ENCODE measurements around the gene ZNF576. TPM values are rescaled to one million over a fixed set of nuclear protein-coding genes. Genes with fewer than 3 reads are reported as not detected.

The ZNF576 gene
- total and polyA plus RNA-seq, 2 donors from 2014 or later: 15.3 to 25.6 TPM

- DNase-seq (peak in 1 of 5 donors; percentile 52), FAIRE-seq (no peak)
- intact Hi-C loops (cut with DNase I): no loop called here
- Histone ChIP-seq H3K36me3 (ENCODE audit: control insufficient read depth in 2 of 3, insufficient read depth in 3 of 3, low read length in 3 of 3) (peaks cover 5 to 24% (median 11%) of the 10 kb centered on the region in 3 donors), H3K27ac (ENCODE audit: low read depth in 2 of 2, low read length in 2 of 2) (no peak overlapping the region), H3K4me1 (ENCODE audit: control insufficient read depth in 2 of 3, insufficient read depth in 2 of 3, low read depth in 1 of 3, low read length in 3 of 3) (no peaks in the 10 kb centered on the region), H3K9me3 (ENCODE audit: control insufficient read depth in 2 of 3, insufficient read depth in 1 of 3, low read length in 3 of 3) (no peaks in the 10 kb centered on the region), H3K27me3 (ENCODE audit: control insufficient read depth, insufficient read depth, low read length) (no peaks in the 10 kb centered on the region), H3K9ac (ENCODE audit: low read length in 3 of 3) (no peak overlapping the region), H3K4me3 (ENCODE audit: low read length in 3 of 3) (no peak overlapping the region)
- no peak for TF ChIP-seq CTCF (IDR thresholded peaks at IDR 0.05; ENCODE audit: borderline replicate concordance, extremely low read depth, insufficient read depth)
Observed at GRCh38 chr19:43551399-43552197, 44.8 kb upstream of the ZNF576 start.

DNA sequence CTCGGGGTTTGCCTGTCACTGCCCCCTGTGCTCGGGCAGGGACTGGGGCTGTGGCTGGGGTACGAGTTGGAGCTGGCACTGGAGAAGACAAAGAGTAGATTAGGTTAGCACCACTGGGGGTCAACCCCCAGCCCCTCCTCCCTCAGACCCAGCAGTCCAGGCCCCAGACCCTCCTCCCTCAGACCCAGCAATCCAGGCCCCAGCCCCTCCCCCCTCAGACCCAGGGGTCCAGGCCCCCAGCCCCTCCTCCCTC lies 44.3 kb upstream of the ZNF576 start:
- Histone ChIP-seq H3K27me3 (ENCODE audit: control insufficient read depth, insufficient read depth, low read length) (no peaks in the 10 kb centered on the region), H3K27ac (ENCODE audit: low read depth in 2 of 2, low read length in 2 of 2) (no peak overlapping the region), H3K9me3 (ENCODE audit: control insufficient read depth in 2 of 3, insufficient read depth in 1 of 3, low read length in 3 of 3) (no peaks in the 10 kb centered on the region), H3K4me3 (ENCODE audit: low read length in 3 of 3) (no peak overlapping the region), H3K4me1 (ENCODE audit: control insufficient read depth in 2 of 3, insufficient read depth in 2 of 3, low read depth in 1 of 3, low read length in 3 of 3) (no peaks in the 10 kb centered on the region), H3K36me3 (ENCODE audit: control insufficient read depth in 2 of 3, insufficient read depth in 3 of 3, low read length in 3 of 3) (peaks cover 5 to 24% (median 11%) of the 10 kb centered on the region in 3 donors), H3K9ac (ENCODE audit: low read length in 3 of 3) (no peak overlapping the region)
- DNase-seq (no peak), FAIRE-seq (no peak)
- intact Hi-C loops (cut with DNase I): no loop called here
- TF ChIP-seq CTCF (IDR thresholded peaks at IDR 0.05; ENCODE audit: borderline replicate concordance, extremely low read depth, insufficient read depth): no peak

DNA sequence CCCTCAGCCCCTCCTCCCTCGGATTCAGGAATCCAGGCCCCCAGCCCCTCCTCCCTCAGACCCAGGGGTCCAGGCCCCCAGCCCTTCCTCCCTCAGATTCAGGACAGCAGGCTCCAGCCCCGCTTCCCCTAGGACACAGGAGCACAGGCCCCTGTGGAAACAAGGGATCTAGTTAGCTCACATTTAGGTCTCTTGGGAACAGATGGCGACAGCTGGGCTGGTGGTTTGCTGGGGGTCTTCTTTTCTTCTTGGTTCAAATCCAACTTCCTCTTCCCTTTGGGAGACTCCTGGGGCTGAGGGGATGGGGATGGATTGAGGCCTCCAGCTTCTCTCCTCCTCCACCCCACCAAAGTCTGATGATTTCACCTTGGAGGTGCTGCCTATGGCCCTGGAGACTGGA lies 43.8 kb upstream of the ZNF576 start:
- Histone ChIP-seq H3K4me1 (ENCODE audit: control insufficient read depth in 2 of 3, insufficient read depth in 2 of 3, low read depth in 1 of 3, low read length in 3 of 3) (no peaks in the 10 kb centered on the region), H3K27ac (ENCODE audit: low read depth in 2 of 2, low read length in 2 of 2) (no peak overlapping the region), H3K9ac (ENCODE audit: low read length in 3 of 3) (no peak overlapping the region), H3K27me3 (ENCODE audit: control insufficient read depth, insufficient read depth, low read length) (no peaks in the 10 kb centered on the region), H3K36me3 (ENCODE audit: control insufficient read depth in 2 of 3, insufficient read depth in 3 of 3, low read length in 3 of 3) (peaks cover 5 to 24% (median 11%) of the 10 kb centered on the region in 3 donors), H3K4me3 (ENCODE audit: low read length in 3 of 3) (no peak overlapping the region), H3K9me3 (ENCODE audit: control insufficient read depth in 2 of 3, insufficient read depth in 1 of 3, low read length in 3 of 3) (no peaks in the 10 kb centered on the region)
- no peak for TF ChIP-seq CTCF (IDR thresholded peaks at IDR 0.05; ENCODE audit: borderline replicate concordance, extremely low read depth, insufficient read depth)
- intact Hi-C loops (cut with DNase I): no loop called here
- DNase-seq (peak in 1 of 5 donors; percentile 30), FAIRE-seq (no peak)
